Naive B cell (primary cell): Measurements from ENCODE around the gene DYNLL2. TPM values are rescaled to one million over a fixed set of nuclear protein-coding genes. Genes with fewer than 3 reads are reported as not detected.

Source experiments
- ATAC-seq, 2 donors: fragments of 150-1000 bp; cut with Tn5 transposase; 2 replicates each; pipeline ENCODE4 v1.10.0; 2021; ENCODE audit warnings: low read depth in 2 of 2, mild to moderate bottlenecking in 2 of 2, moderate library complexity in 2 of 2
- DNase-seq: peaks from one replicate; pipeline ENCODE4 v3.0.0; 2022
- H3K27ac Mint-ChIP-seq, 6 donors: one replicate each; pipeline ENCODE4 v1.8.0; 2020 to 2022; ENCODE audit warnings: mild to moderate bottlenecking in 6 of 6, mixed read lengths in 6 of 6, moderate library complexity in 5 of 6, inconsistent platforms in 2 of 6
- H3K27me3 Mint-ChIP-seq, 3 donors: one replicate each; pipeline ENCODE4 v1.8.0; 2021 to 2022; ENCODE audit warnings: mixed read lengths in 3 of 3, mild to moderate bottlenecking in 1 of 3
- H3K36me3 Mint-ChIP-seq, 2 donors: one replicate each; pipeline ENCODE4 v1.8.0; 2020 to 2022; ENCODE audit warnings: mixed read lengths in 2 of 2, inconsistent platforms in 1 of 2, mild to moderate bottlenecking in 1 of 2
- H3K4me1 Mint-ChIP-seq, 3 donors: one replicate each; pipeline ENCODE4 v1.8.0; 2020 to 2022; ENCODE audit warnings: mixed read lengths in 3 of 3, inconsistent platforms in 1 of 3, mild to moderate bottlenecking in 1 of 3, moderate library complexity in 1 of 3
- H3K4me3 Mint-ChIP-seq, 8 donors: one replicate each; pipeline ENCODE4 v1.8.0; 2020 to 2022; ENCODE audit warnings: mild to moderate bottlenecking in 8 of 8, mixed read lengths in 8 of 8, moderate library complexity in 8 of 8, inconsistent platforms in 2 of 8
- H3K9me3 Mint-ChIP-seq, 7 donors: one replicate each; pipeline ENCODE4 v1.8.0; 2020 to 2022; ENCODE audit warnings: mixed read lengths in 7 of 7, mild to moderate bottlenecking in 5 of 7, inconsistent platforms in 2 of 7, moderate library complexity in 1 of 7
- polyA plus RNA-seq, 6 donors: library from polyadenylated mRNA; unstranded; fragments of 300-500 nt; fragmentation: Illumina TruSeq; gene quantifications; one replicate each; pipeline ENCODE4 v1.2.3, GENCODE V29; 2021; ENCODE audit warnings: low read depth in 6 of 6

Gene DYNLL2
- polyA plus RNA-seq, 6 donors from 2014 or later: 0.26 to 1.2 (median 0.82) TPM

DNA sequence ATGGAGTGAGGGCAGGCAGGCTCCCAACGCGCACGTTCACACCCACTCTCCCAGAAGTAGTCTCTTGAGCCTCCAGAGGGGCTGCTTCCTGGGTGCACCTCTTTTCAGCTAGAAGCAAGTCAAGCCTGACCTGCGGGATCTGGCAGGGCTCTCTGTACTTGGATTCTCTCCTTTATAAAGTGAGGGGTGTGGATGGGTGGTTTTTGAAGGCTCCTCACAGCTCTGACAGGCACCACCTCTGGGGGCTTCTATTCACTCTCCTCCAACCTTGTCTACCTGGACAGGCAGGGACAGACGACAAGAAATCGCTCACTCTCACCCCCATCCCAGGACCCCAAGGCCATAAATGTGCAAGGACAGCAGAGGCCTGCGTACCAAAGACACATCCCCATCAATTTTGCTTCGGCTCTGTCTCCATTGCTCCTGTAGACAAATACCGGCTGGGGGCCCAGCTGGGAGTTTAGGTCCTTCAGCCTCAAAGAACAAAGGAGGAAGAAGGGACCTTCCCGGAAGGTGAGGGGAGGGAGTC is 814 bp upstream of the DYNLL2 start:
- H3K27me3 Mint-ChIP-seq: peaks cover 3 to 10% (median 9%) of the 10 kb centered on the region in 3 donors
- H3K9me3 Mint-ChIP-seq: no peaks in the 10 kb centered on the region
- DNase-seq: no peak
- peak overlapping the region in 5 of 6 donors; percentile 22 to 82 (median 78) for H3K27ac Mint-ChIP-seq
- peak overlapping the region in 7 of 8 donors; percentile 17 to 88 (median 75) for H3K4me3 Mint-ChIP-seq
- ATAC-seq: no peak
- H3K4me1 Mint-ChIP-seq: peaks cover 13 to 36% (median 28%) of the 10 kb centered on the region in 3 donors
- peaks cover 0 to 5% of the 10 kb centered on the region in 2 donors for H3K36me3 Mint-ChIP-seq

DNA sequence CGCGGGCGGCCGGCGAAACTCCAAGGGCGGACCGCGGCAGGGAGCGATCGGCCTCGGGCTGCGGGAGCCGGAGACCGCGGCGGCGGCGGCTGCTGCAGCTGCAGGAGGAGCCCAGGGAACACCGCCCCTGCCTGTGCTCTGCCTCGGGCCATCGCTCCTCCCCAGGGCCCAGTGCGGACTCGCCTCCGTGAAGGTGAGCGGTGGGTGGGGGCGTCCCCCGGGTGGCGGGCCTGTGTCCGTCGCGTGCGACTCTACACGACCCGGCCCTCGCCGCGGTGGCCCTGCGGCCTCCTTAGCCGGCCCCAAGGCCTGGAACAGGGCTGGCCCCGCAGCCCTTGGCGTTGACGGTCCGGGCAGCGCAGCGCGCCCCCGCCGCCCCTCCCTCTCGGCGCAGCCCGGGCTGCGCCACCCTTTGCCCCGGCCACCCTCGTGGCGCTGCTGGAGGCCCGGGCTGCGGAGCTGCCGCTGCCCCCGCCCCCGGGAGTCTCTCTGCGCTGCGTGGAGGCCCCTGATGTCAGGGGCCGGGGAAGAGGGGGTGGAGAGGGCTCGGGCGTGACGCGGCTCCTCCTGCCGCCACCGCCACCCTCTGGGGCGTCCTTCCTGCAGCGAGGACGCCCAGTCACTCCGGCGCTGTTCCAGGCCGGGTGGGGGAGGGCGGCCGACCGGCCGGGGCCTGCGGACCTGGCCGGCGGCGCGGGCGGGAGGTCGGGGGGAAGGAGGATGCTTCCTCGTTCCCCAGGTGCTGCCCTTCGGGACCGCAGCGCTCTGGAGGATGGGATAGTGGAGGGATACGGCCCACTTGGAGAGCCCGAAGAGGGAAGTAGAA is 485 bp downstream of the DYNLL2 start:
- Mint-ChIP-seq H3K27ac (peak overlapping the region in 4 of 6 donors; percentile 46 to 89 (median 82)), H3K4me1 (peaks cover 24 to 46% (median 41%) of the 10 kb centered on the region in 3 donors), H3K36me3 (peaks cover 0 to 13% of the 10 kb centered on the region in 2 donors), H3K4me3 (peak overlapping the region; percentile 79 to 96 (median 90)), H3K9me3 (no peaks in the 10 kb centered on the region), H3K27me3 (peaks cover 0 to 10% (median 9%) of the 10 kb centered on the region in 3 donors)
- peak; percentile 70 to 71 for ATAC-seq
- peak; percentile 71 for DNase-seq

DNA sequence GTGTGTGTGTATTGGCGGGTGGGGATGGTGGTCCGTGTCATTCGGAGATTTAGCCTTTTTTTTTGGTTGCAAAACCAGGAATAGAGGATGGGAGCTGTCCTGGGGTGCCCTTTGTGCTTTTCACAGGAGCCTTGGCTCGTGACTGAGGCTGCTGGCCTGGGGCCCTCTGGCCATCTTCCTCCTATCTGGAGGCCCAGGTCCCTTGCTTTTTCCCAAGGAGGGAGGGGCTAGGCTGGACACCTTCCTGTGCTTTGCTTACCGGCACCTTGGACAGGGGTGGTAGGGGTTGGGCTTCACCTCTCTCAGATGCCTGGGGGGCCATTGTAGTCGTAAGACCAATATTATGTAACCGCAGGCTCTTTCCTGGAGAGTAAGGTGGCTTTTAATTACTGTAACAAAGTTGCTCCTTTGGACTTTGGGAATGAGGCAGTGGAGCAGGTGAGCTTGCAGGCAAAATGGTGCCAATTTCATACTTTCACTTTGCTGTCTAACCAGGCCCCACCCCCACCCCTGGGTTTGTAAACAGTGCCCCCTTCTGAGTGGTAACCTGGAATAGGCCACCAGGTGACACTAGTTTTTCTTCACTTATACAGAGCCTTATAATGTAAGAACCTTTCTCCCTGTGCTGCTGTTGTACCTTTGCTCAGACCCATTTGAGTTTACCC is 1.2 kb downstream of the DYNLL2 start:
- Mint-ChIP-seq H3K4me1 (peaks cover 25 to 52% (median 41%) of the 10 kb centered on the region in 3 donors), H3K36me3 (peaks cover 0 to 21% of the 10 kb centered on the region in 2 donors), H3K9me3 (no peaks in the 10 kb centered on the region), H3K4me3 (peak overlapping the region; percentile 79 to 96 (median 90)), H3K27ac (peak overlapping the region; percentile 46 to 89 (median 72)), H3K27me3 (peaks cover 0 to 8% (median 8%) of the 10 kb centered on the region in 3 donors)
- DNase-seq: peak; percentile 30
- ATAC-seq: peak; percentile 20 to 23

DNA sequence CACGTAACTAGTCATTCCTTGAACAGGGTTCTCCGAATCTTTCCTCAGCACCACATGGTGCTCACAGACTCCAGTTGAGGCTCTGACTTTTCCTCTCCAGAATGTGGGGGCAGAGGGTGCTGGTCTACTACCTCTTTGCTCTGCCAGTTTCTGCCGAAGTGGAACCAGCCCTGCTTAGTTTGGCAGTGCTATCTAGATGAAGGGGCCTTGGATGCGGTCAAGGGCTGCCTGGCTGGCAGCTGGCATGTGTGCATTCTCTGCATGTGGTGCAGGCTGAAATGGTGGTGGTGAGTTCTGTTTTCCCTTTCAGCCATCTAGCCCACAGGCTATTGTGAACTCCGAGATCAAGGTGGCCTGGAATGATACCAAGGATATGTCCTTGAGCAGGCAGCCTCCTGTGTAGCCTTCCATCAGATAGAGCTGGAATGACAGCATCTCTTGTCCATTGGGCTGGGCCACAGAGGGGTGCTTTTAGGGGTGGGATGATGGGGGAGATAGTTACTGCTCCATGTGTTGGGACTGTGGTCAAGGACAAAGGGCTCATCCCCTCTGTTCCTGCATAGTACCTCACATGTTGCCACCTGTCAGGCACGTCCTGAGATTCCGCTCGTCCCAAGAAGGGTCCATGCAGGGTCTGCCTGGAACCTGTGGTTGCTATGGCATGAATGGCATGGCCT is 2.0 kb downstream of the DYNLL2 start:
- peak overlapping the region; percentile 59 to 96 (median 89) for H3K4me3 Mint-ChIP-seq
- DNase-seq (no peak), ATAC-seq (no peak)
- peaks cover 0 to 1% (median under 1%) of the 10 kb centered on the region in 3 donors for H3K27me3 Mint-ChIP-seq
- H3K36me3 Mint-ChIP-seq: peaks cover 0 to 28% of the 10 kb centered on the region in 2 donors
- H3K27ac Mint-ChIP-seq: peak overlapping the region in 3 of 6 donors; percentile 46 to 89 (median 65)
- no peaks in the 10 kb centered on the region for H3K9me3 Mint-ChIP-seq
- peaks cover 31 to 53% (median 41%) of the 10 kb centered on the region in 3 donors for H3K4me1 Mint-ChIP-seq

DNA sequence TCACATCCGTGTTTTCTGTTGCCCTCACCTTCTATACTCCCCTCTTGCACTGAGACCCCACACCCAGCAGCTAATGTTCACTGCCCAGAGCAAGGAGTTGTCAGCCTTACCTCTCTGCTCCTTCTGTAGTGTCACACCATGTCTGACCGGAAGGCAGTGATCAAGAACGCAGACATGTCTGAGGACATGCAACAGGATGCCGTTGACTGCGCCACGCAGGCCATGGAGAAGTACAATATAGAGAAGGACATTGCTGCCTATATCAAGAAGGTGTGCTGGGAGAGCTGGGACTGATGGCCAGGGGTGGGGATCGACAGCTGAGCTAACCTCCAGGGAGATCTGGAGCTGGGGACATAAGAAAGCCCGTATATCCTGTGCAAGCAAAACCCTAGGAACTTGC is 3.7 kb downstream of the DYNLL2 start:
- peak overlapping the region in 1 of 6 donors; percentile 24 for H3K27ac Mint-ChIP-seq
- H3K36me3 Mint-ChIP-seq: peaks cover 9 to 35% of the 10 kb centered on the region in 2 donors
- H3K4me3 Mint-ChIP-seq: peak overlapping the region in 2 of 8 donors; percentile 42 to 69
- DNase-seq: no peak
- ATAC-seq: no peak
- H3K4me1 Mint-ChIP-seq: peaks cover 38 to 52% (median 45%) of the 10 kb centered on the region in 3 donors
- H3K9me3 Mint-ChIP-seq: no peaks in the 10 kb centered on the region
- H3K27me3 Mint-ChIP-seq: no peaks in the 10 kb centered on the region

DNA sequence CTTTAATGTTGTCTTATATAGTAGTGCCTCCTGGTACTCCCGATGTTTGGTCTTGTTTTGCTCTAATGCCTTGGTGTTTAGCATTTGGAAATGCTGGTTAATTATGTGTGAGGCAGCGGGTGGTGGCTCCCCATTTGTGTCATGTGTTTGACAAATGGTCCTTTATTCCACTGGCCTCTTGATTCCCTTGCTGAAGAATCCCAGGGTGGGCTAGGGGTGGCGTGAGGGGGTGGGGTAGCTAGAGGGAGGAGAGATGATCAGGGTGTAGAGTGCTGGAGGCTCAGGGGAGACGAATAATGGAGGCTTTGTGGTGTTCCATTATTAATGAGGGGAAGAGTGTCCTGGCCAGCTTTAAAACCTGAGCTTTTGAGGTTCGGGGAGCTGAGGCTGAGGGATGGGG is 5.4 kb downstream of the DYNLL2 start:
- peaks cover 15 to 35% of the 10 kb centered on the region in 2 donors for H3K36me3 Mint-ChIP-seq
- DNase-seq: no peak
- no peak for ATAC-seq
- H3K4me1 Mint-ChIP-seq: peaks cover 39 to 48% (median 45%) of the 10 kb centered on the region in 3 donors
- H3K27me3 Mint-ChIP-seq: no peaks in the 10 kb centered on the region
- H3K4me3 Mint-ChIP-seq: no peak overlapping the region
- H3K27ac Mint-ChIP-seq: peak overlapping the region in 2 of 6 donors; percentile 74 to 84
- no peaks in the 10 kb centered on the region for H3K9me3 Mint-ChIP-seq

DNA sequence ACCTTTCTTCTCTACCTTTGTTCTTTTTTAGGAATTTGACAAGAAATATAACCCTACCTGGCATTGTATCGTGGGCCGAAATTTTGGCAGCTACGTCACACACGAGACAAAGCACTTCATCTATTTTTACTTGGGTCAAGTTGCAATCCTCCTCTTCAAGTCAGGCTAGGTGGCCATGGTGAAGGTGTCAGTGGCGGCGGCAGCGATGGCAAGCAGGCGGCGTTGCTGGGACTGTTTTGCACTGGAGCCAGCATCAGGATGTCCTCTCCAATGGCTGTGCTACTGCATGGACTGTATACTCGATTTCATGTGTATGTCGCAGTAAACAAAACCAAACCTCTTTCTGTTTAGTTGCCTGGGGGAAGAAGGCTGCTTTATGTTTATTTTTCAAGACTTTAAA is 5.9 kb downstream of the DYNLL2 start:
- Mint-ChIP-seq H3K27me3 (no peaks in the 10 kb centered on the region), H3K4me1 (peaks cover 39 to 48% (median 45%) of the 10 kb centered on the region in 3 donors), H3K9me3 (no peaks in the 10 kb centered on the region), H3K4me3 (no peak overlapping the region), H3K36me3 (peaks cover 15 to 35% of the 10 kb centered on the region in 2 donors), H3K27ac (peak overlapping the region in 1 of 6 donors; percentile 49)
- no peak for ATAC-seq
- no peak for DNase-seq

DNA sequence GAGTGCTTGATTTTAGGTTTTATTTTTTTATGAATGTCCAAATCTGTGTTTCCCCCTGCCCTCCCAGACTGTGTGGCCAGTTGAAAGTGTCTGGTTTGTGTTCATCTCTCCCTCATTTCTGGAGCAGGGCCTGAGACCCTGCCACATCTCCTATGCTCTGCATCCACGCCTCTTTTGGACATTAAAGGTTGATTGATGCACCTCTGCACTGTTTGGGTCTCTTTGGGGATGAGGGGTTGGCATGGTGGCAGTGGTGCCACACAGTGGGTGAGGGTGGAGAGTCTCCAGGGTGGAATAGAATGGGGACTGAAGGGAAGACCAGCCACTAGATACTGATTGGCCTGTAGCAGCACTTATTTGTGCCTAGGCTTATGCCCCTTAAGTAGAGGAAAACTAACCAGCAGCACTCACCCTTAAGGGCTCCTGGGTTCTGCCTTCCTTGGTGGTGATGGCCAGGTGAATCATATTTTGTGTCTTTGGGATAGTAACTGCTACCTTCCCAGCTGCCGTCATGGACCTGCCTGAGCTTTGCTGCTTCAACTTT is 7.9 kb downstream of the DYNLL2 start:
- Mint-ChIP-seq H3K27ac (peak overlapping the region in 3 of 6 donors; percentile 9 to 56 (median 41)), H3K4me1 (peaks cover 26 to 33% (median 31%) of the 10 kb centered on the region in 3 donors), H3K9me3 (no peaks in the 10 kb centered on the region), H3K27me3 (no peaks in the 10 kb centered on the region), H3K36me3 (peaks cover 15 to 35% of the 10 kb centered on the region in 2 donors), H3K4me3 (no peak overlapping the region)
- no peak for DNase-seq
- ATAC-seq: no peak

DNA sequence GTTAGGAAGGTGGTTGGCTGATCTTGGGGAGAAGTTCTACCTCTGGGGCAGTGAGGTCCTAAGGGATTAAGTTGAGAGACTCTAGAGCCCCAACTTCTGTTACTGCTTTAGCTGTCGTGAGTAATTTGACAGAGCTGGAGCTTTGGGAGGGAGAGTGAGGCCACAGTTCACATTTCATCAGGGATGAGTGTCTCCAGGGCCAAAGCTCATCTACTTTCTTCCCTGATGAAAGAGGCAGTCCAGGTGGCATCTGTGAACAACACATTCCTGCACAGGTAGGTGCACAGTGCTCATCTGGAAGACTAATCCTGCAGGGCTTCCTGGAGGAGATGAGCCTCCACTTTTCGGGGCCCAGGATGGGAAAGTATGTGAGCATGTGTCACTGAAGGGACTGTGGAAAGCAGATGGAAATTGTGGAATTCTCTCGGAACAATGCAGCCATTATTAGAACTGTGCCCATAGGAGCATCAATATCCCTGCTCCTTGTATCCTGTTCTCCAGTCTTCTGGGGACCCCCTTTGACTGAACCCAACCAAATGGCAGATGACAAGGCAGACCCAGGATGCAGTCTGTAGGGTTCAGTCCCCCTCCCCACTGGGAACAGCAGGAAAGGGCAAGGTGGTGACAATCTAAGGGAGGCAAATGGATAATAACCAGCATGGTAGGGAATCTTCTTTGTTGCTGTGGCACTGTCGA is 9.0 kb downstream of the DYNLL2 start:
- Mint-ChIP-seq H3K4me1 (peaks cover 18 to 26% (median 21%) of the 10 kb centered on the region in 3 donors), H3K9me3 (no peaks in the 10 kb centered on the region), H3K36me3 (peaks cover 15 to 31% of the 10 kb centered on the region in 2 donors), H3K4me3 (no peak overlapping the region), H3K27me3 (no peaks in the 10 kb centered on the region), H3K27ac (peak overlapping the region in 1 of 6 donors; percentile 20)
- ATAC-seq: no peak
- no peak for DNase-seq

DNA sequence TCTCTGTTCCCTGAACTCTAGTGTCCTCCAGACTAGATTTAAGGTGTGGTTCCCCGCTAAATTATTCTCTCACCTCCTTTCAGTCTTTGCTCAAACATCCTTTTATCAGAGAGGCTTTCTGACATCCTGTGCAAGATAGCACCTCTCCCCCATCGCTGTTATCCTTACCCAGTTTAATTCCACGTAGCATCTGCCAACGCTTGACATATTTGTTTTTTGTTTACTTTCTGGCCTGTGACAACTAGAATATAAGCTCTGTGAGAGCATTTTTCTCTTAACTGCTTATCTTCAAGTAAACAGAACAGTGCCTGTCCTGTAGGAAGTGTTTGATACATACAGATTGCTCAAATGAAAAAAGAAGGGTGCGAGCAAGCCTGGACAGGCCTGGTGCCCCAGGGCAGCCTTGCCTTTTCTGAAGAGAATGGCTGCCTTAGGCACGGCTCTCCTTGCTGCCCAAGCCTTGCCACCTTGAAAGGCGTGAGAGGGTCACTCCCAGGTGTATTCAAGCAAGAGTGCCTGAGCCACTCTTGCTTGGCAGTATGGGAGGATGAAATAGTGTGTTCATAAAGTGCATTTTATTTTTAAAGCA is 9.7 kb downstream of the DYNLL2 start:
- H3K4me1 Mint-ChIP-seq: peaks cover 15 to 23% (median 15%) of the 10 kb centered on the region in 3 donors
- H3K27ac Mint-ChIP-seq: peak overlapping the region in 1 of 6 donors; percentile 2
- no peak for DNase-seq
- peaks cover 15 to 25% of the 10 kb centered on the region in 2 donors for H3K36me3 Mint-ChIP-seq
- no peaks in the 10 kb centered on the region for H3K27me3 Mint-ChIP-seq
- H3K4me3 Mint-ChIP-seq: no peak overlapping the region
- no peak for ATAC-seq
- no peaks in the 10 kb centered on the region for H3K9me3 Mint-ChIP-seq

DNA sequence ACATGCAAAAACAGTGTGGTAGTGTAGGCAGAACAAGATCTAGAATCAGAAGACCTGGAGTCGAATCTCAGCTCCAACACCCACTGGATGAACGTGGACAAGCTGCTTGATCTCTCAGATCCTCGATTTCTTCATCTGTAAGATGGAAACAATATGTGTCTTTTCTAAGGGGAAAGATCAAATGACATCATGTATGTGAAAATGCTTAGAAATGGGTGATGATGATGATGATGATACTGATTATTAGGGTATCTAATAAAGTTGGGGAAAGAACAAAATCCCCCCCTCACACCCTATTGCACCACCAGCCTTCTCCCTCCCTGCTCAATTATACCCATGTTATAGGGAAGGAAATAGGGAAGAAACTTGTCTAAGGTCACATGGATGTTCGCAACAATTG is 10.9 kb downstream of the DYNLL2 start:
- DNase-seq (no peak), ATAC-seq (no peak)
- H3K4me3 Mint-ChIP-seq: no peak overlapping the region
- H3K4me1 Mint-ChIP-seq: peaks cover 4 to 15% (median 7%) of the 10 kb centered on the region in 3 donors
- no peaks in the 10 kb centered on the region for H3K9me3 Mint-ChIP-seq
- peaks cover 15 to 17% of the 10 kb centered on the region in 2 donors for H3K36me3 Mint-ChIP-seq
- no peak overlapping the region for H3K27ac Mint-ChIP-seq
- H3K27me3 Mint-ChIP-seq: no peaks in the 10 kb centered on the region

DNA sequence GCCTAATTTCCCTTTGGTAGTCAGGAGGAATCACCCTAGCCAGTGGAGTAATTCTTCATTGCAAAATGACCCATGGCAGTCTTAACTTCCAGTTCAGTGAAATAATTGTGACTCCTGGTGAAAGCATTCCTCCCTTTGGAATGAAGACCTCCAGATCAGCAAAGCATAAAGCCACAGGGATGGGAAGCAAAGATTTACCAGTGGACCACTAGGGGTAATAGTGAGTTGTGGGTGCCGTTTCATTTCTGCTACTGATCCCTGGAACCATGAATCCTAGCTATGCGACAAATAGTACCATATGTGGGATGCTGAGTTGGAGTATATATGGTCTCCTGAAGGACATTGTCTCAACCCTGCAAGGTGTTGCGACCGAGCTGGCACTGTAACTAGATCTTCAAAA is 13.7 kb downstream of the DYNLL2 start:
- Mint-ChIP-seq H3K36me3 (peaks cover 0 to 6% of the 10 kb centered on the region in 2 donors), H3K27me3 (no peaks in the 10 kb centered on the region), H3K9me3 (no peaks in the 10 kb centered on the region), H3K27ac (no peak overlapping the region), H3K4me3 (no peak overlapping the region), H3K4me1 (peaks cover 0 to 4% (median 2%) of the 10 kb centered on the region in 3 donors)
- DNase-seq (no peak), ATAC-seq (no peak)
